ENCODE measurements around the gene FKBP5. TPM values are rescaled to one million over a fixed set of nuclear protein-coding genes. Genes with fewer than 3 reads are reported as not detected.

The FKBP5 gene
- total and polyA plus RNA-seq, 10 donors, result 23.8 to 368 (median 148) TPM

- Histone ChIP-seq H3K4me3 (no peak overlapping the region), H3K4me1 (no peaks in the 10 kb centered on the region), H3K27me3 (replicated peaks in 1 of 7) (no peaks in the 10 kb centered on the region), H3K27ac (no peak overlapping the region), H3K36me3 (no peaks in the 10 kb centered on the region), H3K9me3 (no peaks in the 10 kb centered on the region)
- TF ChIP-seq POLR2A (IDR thresholded peaks at IDR 0.05) (no peak), CTCF (IDR thresholded peaks at IDR 0.05 in 8 of 11, conservative IDR thresholded peaks at IDR 0.05 in 3 of 11) (no peak), POLR2AphosphoS5 (IDR thresholded peaks at IDR 0.05) (no peak)
- peak; percentile 23 for DNase-seq
- whole genome bisulfite sequencing, 5 donors, result 78 to 87% (median 81%) methylated on average over 12 of the region's 12 CpGs
- intact Hi-C loops (cut with DNase I; ENCODE audit: low total_unique reads), result no loop called here
These were observed 130.1 kb downstream of the FKBP5 start for GRCh38 chr6:35558571-35558970.

- no peaks in the 10 kb centered on the region for H3K36me3 ChIP-seq
- intact Hi-C loops (cut with DNase I; ENCODE audit: low total_unique reads), result no loop called here
- TF ChIP-seq CTCF (IDR thresholded peaks at IDR 0.05 in 8 of 11, conservative IDR thresholded peaks at IDR 0.05 in 3 of 11) (no peak), POLR2A (IDR thresholded peaks at IDR 0.05) (no peak), POLR2AphosphoS5 (IDR thresholded peaks at IDR 0.05) (no peak)
- no peak overlapping the region for H3K4me3 ChIP-seq
- H3K4me1 ChIP-seq, result peaks cover 0 to 4% (median 0%) of the 10 kb centered on the region in 6 donors
- no peak overlapping the region for H3K27ac ChIP-seq
- H3K9me3 ChIP-seq, result peaks cover 0 to 3% (median 0%) of the 10 kb centered on the region in 8 donors
- H3K27me3 ChIP-seq (replicated peaks in 1 of 7), result peaks cover 0 to 4% (median 0%) of the 10 kb centered on the region in 7 donors
- DNase-seq, result peak; percentile 68
- WGBS, 5 donors, result 49 to 72% (median 60%) methylated on average over 5 to 6 of the region's 6 CpGs
These were observed 131.5 kb downstream of the FKBP5 start for GRCh38 chr6:35557239-35557638.

- H3K36me3 ChIP-seq, result no peaks in the 10 kb centered on the region
- 74 to 85% (median 76%) methylated on average over 4 of the region's 4 CpGs for WGBS, 5 donors
- no peak for TF ChIP-seq CTCF (IDR thresholded peaks at IDR 0.05 in 8 of 11, conservative IDR thresholded peaks at IDR 0.05 in 3 of 11)
- TF ChIP-seq POLR2A (IDR thresholded peaks at IDR 0.05), result no peak
- TF ChIP-seq POLR2AphosphoS5 (IDR thresholded peaks at IDR 0.05), result no peak
- H3K27ac ChIP-seq, result no peak overlapping the region
- H3K9me3 ChIP-seq, result peaks cover 0 to 20% (median 14%) of the 10 kb centered on the region in 8 donors
- peaks cover 0 to 4% (median 0%) of the 10 kb centered on the region in 7 donors for H3K27me3 ChIP-seq (replicated peaks in 1 of 7)
- DNase-seq, result peak; percentile 53
- H3K4me3 ChIP-seq, result no peak overlapping the region
- intact Hi-C loops (cut with DNase I; ENCODE audit: low total_unique reads), result no loop called here
- H3K4me1 ChIP-seq, result peaks cover 0 to 6% (median 0%) of the 10 kb centered on the region in 6 donors
These were observed 133.9 kb downstream of the FKBP5 start for GRCh38 chr6:35554811-35555210.

GRCh38 chr6:35553315-35553714 lies 135.4 kb downstream of the FKBP5 start:
- Histone ChIP-seq H3K4me3 (no peak overlapping the region), H3K27ac (no peak overlapping the region), H3K4me1 (peaks cover 0 to 6% (median 0%) of the 10 kb centered on the region in 6 donors), H3K9me3 (peaks cover 0 to 25% (median 17%) of the 10 kb centered on the region in 8 donors), H3K36me3 (no peaks in the 10 kb centered on the region), H3K27me3 (replicated peaks in 1 of 7) (peaks cover 0 to 4% (median 0%) of the 10 kb centered on the region in 7 donors)
- intact Hi-C loops (cut with DNase I; ENCODE audit: low total_unique reads), result no loop called here
- WGBS, 5 donors, result 69 to 96% (median 87%) methylated on average over 5 to 6 of the region's 6 CpGs
- TF ChIP-seq CTCF (IDR thresholded peaks at IDR 0.05 in 8 of 11, conservative IDR thresholded peaks at IDR 0.05 in 3 of 11), result no peak
- TF ChIP-seq POLR2AphosphoS5 (IDR thresholded peaks at IDR 0.05), result no peak
- TF ChIP-seq POLR2A (IDR thresholded peaks at IDR 0.05), result no peak
- peak; percentile 39 for DNase-seq

Measured in spleen (tissue), 11 donors.